GM06990 (cell line): ENCODE data around the gene MIER2.

Experiments used
- DNase-seq: peaks from one replicate; pipeline ENCODE4 v3.0.0-alpha.2; 2011; ENCODE audit not compliant: insufficient read length; ENCODE audit errors: extremely low read depth
- H3K27me3 ChIP-seq: replicated peaks from 2 replicates; pipeline ENCODE4 v1.6.0; 2011; ENCODE audit warnings: low read length; ENCODE audit not compliant: control insufficient read depth, insufficient read depth
- H3K36me3 ChIP-seq: 2 replicates; pipeline ENCODE4 v1.5.1; 2011; ENCODE audit warnings: low read length; ENCODE audit not compliant: control insufficient read depth, insufficient read depth
- H3K4me3 ChIP-seq: replicated peaks from 2 replicates; pipeline ENCODE4 v1.5.1; 2011; ENCODE audit warnings: low read depth, mild to moderate bottlenecking, control low read depth, low read length
- CTCF ChIP-seq: IDR thresholded peaks from 2 replicates; pipeline ENCODE4 v1.5.1; 2011; ENCODE audit warnings: low read length, control low read depth, mild to moderate bottlenecking, inconsistent platforms; ENCODE audit not compliant: insufficient read depth, poor library complexity, severe bottlenecking

Gene MIER2

GRCh38 chr19:311813-312261 is 32.8 kb downstream of the MIER2 start:
- Histone ChIP-seq H3K27me3 (no peaks in the 10 kb centered on the region), H3K36me3 (peaks cover 4% of the 10 kb centered on the region), H3K4me3 (no peak overlapping the region)
- DNase-seq = no peak
- TF ChIP-seq CTCF = no peak

- no peak for DNase-seq
- TF ChIP-seq CTCF = no peak
- H3K36me3 ChIP-seq = peaks cover 2% of the 10 kb centered on the region
Measured at GRCh38 chr19:310781-311496, 33.7 kb downstream of the MIER2 start.

GRCh38 chr19:310141-310651 is 34.4 kb downstream of the MIER2 start:
- Histone ChIP-seq H3K27me3 (no peaks in the 10 kb centered on the region), H3K36me3 (peaks cover 2% of the 10 kb centered on the region), H3K4me3 (no peak overlapping the region)
- DNase-seq = no peak
- TF ChIP-seq CTCF = no peak

More at GRCh38 chr19:310781-311496, 33.7 kb downstream of the MIER2 start:
- Histone ChIP-seq H3K4me3 (no peak overlapping the region), H3K27me3 (no peaks in the 10 kb centered on the region)

DNA sequence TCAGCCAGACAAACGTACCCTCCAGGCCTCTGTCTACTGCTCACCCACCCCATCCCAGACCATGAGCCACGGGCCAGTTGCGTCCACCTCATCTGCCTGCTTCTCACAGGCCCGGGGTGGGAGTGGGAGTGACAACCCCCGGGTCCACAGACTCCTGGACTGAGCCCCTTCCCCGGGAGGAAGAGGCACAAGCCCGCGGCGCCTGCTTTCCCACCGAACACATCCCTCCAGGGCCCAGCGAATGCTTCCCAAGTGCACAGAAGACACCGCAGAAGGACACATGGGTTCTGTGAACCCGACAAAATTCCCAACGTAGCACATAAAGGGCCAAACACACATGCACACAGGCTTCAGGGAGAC is 35.4 kb downstream of the MIER2 start:
- no peak for TF ChIP-seq CTCF
- no peak for DNase-seq
- Histone ChIP-seq H3K36me3 (peaks cover 2% of the 10 kb centered on the region), H3K4me3 (no peak overlapping the region), H3K27me3 (no peaks in the 10 kb centered on the region)

DNA sequence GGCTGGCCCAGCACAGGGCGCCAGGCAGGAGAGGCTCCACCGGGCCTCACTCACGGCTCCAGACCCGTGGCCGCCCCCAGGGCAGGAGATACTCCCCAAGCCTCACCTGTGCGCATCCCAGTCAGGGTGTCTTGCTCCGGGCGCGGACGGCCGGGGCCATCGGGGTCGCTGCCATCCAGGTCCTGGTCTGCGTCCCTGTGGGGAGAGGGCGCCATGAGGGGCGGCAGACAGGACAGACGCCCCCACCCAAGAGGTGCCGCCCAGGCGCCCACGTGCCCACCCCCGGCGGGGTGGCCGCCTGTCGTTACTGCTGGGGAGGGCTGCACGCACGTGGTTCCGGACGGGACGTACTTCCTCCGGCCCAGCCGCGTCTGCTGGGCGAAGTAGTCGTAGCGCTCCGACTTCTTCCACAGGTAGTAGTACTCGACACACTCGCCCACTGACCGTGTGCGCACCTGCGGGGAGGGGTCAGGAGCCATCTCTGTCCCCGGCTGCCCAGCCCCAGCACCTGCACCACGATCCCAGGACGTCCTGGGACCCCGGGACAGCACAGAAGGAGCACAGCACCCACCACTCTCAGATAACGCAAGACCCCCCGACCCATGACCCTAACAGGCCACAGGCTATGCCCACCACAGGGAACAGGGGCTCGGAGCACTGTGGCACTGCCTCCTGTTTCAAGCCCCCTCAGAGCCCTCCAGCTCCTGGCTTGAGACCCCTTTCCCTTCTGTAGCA is 36.0 kb downstream of the MIER2 start:
- DNase-seq = no peak
- no peak for TF ChIP-seq CTCF

More for the DNA sequence above, 36.0 kb downstream of the MIER2 start:
- H3K4me3 ChIP-seq = no peak overlapping the region
- H3K36me3 ChIP-seq = peaks cover 2% of the 10 kb centered on the region
- H3K27me3 ChIP-seq = no peaks in the 10 kb centered on the region
